Putamen (tissue), 1 donor: ENCODE data around the gene CAVIN3.

Source experiments
- DNase-seq: peaks from one replicate; pipeline ENCODE4 v3.0.0-alpha.2; 2016; ENCODE audit warnings: low spot score

Gene CAVIN3

GRCh38 chr11:6320411-6321155, at the start of gene CAVIN3:
Gene CAVIN3 (minus strand): TSS chr11:6320501. CDS start chr11:6320476, 25 bp downstream.
- no peak for DNase-seq

- DNase-seq: no peak
Measured at GRCh38 chr11:6365659-6366058, 45.4 kb upstream of the CAVIN3 start.

- peak; percentile 64 for DNase-seq
Measured at GRCh38 chr11:6362873-6363678, 42.8 kb upstream of the CAVIN3 start.

GRCh38 chr11:6362185-6362872, 42.0 kb upstream of the CAVIN3 start:
- no peak for DNase-seq

- no peak for DNase-seq
Measured at GRCh38 chr11:6360183-6360582, 39.9 kb upstream of the CAVIN3 start.

GRCh38 chr11:6357222-6357621, 36.9 kb upstream of the CAVIN3 start:
- no peak for DNase-seq

GRCh38 chr11:6356503-6357055, 36.3 kb upstream of the CAVIN3 start:
- DNase-seq: no peak

GRCh38 chr11:6354651-6355485, 34.6 kb upstream of the CAVIN3 start:
- no peak for DNase-seq

GRCh38 chr11:6353367-6353987, 33.2 kb upstream of the CAVIN3 start:
- DNase-seq: no peak

GRCh38 chr11:6351782-6352382, 31.6 kb upstream of the CAVIN3 start:
- DNase-seq: no peak

- no peak for DNase-seq
Measured at GRCh38 chr11:6350486-6350885, 30.2 kb upstream of the CAVIN3 start.

GRCh38 chr11:6350043-6350442, 29.7 kb upstream of the CAVIN3 start:
- DNase-seq: no peak

- no peak for DNase-seq
Measured at GRCh38 chr11:6345366-6345765, 25.1 kb upstream of the CAVIN3 start.

GRCh38 chr11:6336293-6336692, 16.0 kb upstream of the CAVIN3 start:
- DNase-seq: no peak

- DNase-seq: no peak
Measured at GRCh38 chr11:6334806-6335205, 14.5 kb upstream of the CAVIN3 start.

- DNase-seq: no peak
Measured at GRCh38 chr11:6333095-6333494, 12.8 kb upstream of the CAVIN3 start.

GRCh38 chr11:6332066-6332465, 11.8 kb upstream of the CAVIN3 start:
- DNase-seq: no peak

GRCh38 chr11:6328321-6328720, 8.0 kb upstream of the CAVIN3 start:
- DNase-seq: no peak

- DNase-seq: no peak
Measured at GRCh38 chr11:6327806-6328205, 7.5 kb upstream of the CAVIN3 start.

GRCh38 chr11:6326985-6327384, 6.7 kb upstream of the CAVIN3 start:
- no peak for DNase-seq

- no peak for DNase-seq
Measured at GRCh38 chr11:6326303-6326702, 6.0 kb upstream of the CAVIN3 start.
